Measurements from ENCODE around the gene NDN.
"Not testable (repeated sequence)": the region's sequence is repeated elsewhere in the genome, so short reads cannot be mapped to it uniquely, and the experiment has no call there.

Gene NDN, protein sequence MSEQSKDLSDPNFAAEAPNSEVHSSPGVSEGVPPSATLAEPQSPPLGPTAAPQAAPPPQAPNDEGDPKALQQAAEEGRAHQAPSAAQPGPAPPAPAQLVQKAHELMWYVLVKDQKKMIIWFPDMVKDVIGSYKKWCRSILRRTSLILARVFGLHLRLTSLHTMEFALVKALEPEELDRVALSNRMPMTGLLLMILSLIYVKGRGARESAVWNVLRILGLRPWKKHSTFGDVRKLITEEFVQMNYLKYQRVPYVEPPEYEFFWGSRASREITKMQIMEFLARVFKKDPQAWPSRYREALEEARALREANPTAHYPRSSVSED

DNA sequence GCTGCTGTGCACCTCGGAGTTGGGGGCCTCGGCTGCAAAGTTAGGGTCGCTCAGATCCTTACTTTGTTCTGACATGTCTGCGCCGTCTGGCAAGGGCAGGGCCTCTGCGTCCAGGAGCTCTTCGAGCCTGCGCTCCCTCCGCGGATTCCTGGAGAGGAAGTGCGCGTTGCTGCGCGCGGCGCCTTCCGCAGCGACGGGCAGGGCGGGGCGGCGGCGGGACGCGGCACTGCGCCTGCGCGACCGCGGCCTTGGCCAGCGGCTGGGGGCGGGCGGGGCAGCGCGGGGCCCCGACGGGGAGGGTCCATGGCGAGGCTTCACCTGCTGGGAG, at the start of gene NDN:
TSS of gene NDN (minus strand) at position 163 of the 328 bp plus-strand sequence. CDS start at position 75, 88 bp downstream.
- DNase-seq, result no peak

DNA sequence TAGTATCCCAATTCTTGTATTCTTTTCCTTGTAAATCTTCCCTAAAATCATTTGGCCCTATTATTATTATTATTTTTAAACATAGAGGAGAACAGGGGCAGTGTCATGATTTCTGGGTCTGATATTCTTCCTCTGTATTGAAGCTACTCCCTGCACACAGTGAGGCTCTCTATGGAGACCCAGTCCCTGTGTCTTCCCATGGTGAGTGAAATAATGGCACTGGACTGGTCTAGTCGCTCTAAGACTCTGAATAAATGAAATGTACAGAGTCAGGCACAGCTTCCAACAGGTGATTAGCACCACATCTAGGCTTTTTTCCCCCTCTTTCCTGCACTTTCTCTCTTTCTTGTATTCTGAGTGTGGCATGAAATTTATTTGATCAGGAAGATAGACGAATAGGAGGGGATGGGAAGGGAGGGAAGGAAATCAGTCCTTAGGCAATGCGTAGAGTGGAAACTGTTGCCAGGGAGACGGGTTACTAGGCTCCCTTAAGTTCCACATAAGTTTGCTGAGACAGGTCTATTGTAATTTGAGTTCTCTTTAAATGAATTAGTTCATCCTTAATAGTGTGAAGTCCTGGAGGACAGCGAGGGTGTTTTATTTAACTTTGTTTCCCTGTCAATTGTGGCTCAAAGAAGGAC, 49.0 kb upstream of the NDN start:
- no peak for DNase-seq

DNA sequence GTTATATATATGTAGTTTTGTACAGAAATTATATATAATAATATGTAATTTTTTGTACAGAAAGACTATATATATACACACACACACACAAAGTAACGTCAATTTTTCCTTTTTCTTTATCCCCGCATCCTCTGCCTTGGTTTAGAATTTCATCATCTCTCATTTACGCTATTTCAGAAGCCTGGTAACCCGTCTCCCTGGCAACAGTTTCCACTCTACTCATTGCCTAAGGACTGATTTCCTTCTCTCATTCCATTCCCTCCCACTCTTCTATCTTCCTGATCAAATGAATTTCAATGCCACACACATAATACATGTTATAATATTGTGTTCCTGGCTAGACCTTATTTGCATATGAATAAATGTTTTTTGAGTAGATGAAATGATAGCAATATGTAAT, 47.8 kb upstream of the NDN start:
- no peak for DNase-seq

DNA sequence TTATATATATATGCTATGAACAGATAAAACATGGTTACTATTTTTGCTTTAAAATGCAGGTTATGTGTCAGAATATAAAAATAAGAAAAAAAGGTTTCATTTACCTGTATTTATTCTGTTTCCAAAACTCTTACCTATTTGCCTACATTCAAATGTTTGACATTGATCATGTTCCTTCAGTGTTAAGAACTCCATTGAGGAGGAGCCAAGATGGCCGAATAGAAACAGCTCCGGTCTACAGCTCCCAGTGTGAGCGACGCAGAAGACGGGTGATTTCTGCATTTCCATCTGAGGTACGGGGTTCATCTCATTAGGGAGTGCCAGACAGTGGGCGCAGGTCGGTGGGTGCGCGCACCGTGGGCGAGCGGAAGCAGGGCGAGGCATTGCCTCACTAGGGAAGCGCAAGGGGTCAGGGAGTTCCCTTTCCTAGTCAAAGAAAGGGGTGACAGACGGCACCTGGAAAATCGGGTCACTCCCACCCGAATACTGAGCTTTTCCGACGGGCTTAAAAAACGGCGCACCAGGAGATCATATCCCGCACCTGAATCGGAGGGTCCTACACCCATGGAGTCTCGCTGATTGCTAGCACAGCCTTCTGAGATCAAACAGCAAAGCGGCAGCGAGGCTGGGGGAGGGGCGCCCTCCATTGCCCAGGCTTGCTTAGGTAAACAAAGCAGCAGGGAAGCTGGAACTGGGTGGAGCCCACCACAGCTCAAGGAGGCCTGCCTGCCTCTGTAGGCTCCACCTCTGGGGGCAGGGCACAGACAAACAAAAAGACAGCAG, 27.0 kb upstream of the NDN start:
- not testable (repeated sequence) for DNase-seq

DNA sequence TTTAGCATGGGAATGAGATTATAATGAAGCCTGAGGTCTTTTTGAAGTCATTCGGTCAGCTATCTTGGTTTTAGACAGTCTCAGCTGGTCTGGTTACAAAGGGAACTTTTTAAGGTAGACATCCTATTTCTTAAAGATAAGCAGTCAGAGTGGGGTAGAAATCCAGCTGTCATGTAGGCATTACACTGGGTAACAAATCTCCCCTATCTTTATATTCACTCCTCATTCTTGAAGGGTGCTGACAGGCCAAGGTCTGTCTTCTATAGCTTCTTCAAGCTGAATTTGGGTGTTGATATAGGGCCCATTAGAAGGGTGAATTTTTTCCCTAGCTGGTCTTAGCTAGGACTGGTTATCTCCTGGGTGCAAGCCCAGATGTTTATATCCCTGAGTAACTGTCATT, 21.2 kb upstream of the NDN start:
- no peak for DNase-seq

DNA sequence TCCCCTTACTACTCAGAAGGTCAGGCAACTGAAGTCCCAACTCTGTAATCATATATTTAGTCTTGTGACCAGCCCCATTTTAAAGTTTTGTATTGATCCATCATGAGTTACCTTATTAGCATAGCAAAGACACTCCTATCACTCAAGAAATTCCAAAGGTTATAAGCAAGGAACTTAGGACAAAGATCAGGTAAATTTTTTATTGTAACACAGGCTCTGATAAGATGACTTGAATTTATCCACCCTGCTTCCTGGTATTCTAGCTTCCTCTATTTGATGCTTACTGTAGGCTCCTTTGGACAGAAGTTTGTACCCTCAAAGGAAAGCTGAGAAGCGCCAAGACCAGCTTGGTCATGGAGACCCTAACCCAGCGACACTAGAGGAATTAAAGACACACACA, 8.2 kb upstream of the NDN start:
- DNase-seq, result no peak

DNA sequence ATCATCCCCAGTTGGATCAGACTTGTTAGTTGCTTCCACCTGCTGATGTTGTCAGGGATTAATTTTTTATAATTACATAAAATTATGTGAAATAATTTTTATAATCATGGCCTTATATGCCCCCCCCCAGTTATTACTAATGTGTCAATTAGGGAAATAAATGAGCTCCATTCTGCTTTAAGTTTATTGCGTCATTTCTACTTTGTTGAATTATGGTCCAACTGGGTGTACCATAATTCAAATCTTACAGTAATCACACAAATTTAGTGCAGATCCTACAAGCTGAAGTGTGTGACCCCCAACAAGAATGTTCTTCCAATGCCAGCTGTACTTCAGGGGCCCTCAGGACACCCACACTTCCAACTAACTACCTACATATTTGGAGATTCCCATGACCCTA, 7.5 kb upstream of the NDN start:
- no peak for DNase-seq

DNA sequence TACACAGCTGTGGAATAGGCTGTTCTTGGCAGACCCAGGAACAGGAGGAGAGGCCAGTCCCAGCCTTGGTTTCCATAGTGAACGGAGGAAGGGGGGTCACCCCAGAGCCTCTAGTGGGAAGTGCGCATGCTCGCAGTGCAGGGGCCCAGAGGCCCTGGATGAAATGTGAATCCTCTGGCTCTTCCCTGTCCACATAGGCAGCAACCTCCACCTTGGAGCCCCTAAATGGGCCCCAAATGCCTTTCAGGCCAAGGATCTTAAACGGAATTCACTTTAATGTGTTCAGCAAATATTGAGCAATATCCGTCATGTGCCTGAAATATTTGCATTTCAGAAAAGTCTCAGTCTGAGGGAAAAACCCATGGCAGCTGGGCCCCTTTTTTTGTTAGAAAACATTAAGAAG, 3.3 kb upstream of the NDN start:
- no peak for DNase-seq

DNA sequence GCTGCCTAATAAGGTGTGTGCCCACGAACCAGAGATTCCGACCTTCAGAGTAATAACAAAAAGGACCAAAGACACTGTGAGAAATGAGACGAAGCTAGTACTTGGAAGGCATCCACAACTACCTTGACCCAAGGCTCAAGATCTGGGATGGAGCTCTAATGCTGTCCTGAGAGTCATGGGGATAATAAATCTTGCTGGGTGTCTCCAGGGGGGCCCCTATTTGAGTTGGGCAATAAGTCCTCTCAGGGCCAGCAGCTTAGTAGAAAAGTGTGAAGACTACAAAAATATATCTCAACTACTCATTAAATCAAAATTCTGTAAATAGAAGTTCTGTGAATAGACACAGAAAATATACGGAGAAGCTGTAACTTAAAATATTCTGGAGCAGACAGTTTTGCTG, 2.9 kb upstream of the NDN start:
- DNase-seq, result no peak

DNA sequence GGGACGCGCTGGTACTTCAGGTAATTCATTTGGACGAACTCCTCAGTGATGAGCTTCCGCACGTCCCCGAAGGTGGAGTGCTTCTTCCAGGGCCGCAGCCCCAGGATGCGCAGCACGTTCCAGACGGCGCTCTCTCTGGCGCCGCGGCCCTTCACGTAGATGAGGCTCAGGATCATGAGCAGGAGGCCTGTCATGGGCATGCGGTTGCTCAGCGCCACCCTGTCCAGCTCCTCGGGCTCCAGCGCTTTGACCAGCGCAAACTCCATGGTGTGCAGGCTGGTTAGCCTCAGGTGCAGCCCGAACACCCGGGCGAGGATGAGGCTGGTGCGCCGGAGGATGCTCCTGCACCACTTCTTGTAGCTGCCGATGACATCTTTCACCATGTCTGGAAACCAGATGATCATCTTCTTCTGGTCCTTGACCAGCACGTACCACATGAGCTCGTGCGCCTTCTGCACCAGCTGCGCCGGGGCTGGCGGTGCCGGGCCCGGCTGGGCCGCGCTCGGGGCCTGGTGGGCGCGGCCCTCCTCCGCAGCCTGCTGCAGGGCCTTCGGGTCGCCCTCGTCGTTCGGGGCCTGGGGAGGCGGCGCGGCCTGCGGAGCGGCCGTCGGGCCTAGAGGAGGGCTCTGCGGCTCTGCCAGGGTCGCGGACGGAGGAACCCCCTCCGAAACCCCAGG, 501 bp downstream of the NDN start:
- DNase-seq, result no peak

DNA sequence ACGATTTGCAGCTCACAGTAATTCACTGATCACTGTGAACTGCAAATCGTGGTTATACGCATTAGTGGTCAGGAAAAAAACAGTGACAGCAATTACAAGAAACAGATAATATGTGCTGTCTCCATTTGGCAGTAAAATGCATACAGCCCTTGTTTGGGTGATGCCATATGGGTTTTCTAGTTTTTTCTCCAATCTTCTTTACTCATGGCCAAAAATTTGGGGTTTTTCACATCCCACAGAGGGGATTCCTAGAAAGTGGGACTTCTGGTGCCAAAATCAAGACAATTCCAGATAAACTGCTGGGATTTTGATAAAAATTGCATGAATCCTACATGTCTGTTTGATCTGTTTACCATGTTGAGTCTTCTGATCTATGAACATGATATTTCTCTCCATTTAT, 15.6 kb downstream of the NDN start:
- DNase-seq, result no peak

DNA sequence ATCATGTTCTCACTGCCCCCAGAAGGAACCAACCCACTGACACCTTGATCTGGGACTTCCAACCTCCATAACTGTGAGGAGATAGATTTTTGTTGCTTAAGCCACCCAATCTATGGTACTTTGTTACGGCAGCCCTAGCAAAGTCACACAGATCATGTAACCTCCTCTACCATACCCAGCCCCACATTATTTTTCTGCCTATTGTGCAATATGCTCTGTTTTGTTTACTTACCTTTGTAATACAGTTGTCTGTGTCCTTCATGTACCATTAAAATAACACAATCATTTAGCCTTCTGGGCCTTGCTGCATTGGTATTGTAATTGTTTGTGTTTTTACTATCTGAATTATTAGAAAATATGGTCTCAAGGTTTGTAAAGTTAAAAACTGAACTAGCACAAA, 16.1 kb downstream of the NDN start:
- DNase-seq, result no peak

DNA sequence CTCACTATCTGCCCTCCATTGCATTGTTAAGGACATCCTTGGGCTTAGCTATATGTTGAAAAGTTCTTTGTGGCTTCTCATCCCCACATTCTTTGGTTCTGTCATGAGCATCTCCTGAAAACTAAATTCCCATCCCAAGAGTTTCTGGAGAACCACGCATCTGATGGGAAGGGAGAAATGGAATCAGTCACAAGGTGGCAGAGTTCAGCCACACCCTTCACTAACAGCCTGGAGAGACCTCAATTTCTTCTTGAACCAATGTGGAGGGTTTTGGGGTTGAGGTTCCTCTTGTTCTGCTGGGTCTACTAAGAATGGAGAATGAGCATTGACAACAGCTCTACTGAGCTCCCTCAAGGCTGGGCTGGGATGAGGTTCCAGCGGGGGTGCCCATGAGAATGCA, 23.9 kb downstream of the NDN start:
- no peak for DNase-seq

DNA sequence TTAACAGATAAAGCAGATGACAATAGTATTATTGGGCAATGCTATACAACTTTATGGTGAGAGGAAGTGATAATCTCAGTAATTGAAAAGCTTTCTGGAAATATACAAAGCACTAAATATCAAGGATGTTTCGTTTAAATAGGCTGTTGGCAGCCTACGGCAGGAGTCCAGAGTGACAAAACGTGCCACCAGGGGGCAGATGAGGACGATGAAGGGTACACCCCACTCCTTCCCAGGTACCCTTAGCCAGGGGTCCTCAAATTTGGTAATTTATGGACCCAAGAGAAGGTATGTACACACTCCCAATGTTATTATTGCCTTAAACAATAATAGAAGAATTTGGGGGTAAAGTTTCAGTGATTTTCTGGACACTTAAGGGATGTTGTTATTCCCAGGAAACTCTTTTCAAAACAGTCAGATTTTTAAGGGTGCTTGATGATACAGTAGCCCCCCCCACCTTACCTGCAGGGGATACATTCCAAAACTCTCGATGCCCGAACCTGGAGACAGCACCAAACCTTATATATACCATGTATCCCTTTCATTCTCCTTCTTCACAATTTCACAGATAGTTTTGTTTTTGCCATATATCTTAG, 38.1 kb downstream of the NDN start:
- DNase-seq, result no peak

DNA sequence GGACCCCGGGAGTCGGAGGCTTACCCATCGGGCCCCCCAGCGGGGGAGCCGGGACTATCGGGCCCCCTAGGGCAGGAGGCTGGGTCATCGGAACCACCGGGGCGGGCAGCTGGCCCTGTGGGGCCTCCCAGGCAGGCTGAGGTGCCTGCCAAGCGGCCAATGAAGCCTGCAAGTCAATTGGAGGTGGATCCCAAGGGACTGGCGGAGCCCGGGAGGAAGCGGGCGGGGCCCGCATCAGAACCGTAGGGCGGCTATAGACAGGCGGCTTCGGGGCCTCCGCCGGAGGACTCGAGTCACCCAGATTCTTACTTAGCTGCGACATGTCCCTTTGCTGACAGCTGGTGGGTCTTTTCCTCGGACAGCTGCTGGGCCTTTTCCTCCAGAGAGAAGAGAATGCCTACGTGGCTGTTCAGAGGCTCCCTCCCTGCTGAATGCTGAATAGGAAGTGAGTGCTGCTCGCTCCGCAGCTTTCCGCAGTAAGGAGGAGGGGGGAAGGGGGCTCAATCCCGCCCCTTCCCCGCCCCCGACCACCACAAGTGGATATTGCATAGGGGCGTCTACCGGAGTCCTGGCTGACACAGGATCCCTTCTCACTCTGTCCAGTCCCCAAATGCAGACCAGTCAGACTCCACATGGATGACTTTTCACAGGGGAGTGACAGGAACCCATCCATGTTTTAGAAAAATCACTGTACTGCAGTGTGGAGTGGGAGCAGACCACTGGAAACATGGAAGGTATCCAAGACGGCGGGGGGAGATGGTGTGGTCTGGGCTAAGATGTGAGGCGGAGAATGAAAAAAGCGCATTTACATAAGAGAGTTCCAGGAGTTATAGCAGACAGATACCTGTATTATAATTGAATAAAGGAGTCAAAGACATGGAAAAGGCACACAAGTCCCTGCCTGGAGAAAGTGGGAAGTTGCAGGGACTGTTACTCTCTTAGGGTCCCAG, 39.4 kb downstream of the NDN start, which contains the start of gene MAGEL2:
TSS of gene MAGEL2 (minus strand) at position 447 of the 950 bp plus-strand sequence. CDS start at position 322, 125 bp downstream.
- no peak for DNase-seq

DNA sequence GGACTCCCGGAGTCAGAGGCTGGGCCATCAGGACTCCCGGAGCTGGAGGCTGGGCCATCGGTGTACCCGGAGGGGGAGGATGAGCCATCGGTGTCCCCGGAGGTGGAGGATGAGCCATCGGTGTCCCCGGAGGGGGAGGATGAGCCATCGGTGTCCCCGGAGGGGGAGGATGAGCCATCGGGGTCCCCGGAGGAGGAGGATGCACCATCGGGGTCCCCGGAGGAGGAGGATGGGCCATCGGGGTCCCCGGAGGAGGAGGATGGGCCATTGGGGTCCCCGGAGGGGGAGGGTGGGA, 40.2 kb downstream of the NDN start:
- no peak for DNase-seq

DNA sequence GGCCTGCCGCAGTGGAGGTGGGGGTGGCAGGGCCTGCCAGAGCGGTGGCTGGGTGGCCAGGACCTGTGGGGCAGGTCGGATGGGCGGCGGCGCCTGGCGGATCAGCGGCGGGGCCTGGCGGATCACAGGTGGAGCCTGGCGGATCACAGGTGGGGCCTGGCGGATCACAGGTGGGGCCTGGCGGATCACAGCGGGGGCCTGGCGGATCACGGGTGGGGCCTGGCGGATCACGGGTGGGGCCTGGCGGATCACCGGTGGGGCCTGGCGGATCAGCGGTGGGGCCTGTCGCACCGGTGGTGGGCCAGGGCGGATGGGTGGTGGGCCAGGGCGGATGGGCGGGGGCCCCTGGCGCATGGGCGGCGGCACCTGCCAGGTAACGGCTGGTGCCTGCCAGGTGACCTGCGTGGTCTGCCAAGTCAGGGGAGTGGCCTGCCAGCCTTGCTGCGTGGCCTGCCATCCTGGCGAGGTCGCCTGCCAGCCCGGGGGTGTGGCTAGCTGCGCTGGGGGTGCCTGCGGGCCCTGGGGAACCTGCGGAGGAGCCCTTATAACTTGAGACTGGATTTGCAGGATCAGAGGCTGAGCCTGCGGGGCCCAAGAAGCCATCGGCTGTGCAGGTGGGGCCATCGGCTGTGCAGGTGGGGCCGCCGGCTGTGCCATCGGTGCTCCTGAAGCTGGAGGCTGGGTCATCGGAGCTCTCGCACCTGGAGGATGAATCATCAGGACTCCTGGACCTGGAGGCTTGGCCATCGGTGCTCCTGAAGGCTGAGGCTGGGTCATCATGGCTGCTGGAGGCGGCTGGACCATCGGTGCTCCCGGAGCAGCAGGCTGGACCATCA, 40.7 kb downstream of the NDN start:
- no peak for DNase-seq

DNA sequence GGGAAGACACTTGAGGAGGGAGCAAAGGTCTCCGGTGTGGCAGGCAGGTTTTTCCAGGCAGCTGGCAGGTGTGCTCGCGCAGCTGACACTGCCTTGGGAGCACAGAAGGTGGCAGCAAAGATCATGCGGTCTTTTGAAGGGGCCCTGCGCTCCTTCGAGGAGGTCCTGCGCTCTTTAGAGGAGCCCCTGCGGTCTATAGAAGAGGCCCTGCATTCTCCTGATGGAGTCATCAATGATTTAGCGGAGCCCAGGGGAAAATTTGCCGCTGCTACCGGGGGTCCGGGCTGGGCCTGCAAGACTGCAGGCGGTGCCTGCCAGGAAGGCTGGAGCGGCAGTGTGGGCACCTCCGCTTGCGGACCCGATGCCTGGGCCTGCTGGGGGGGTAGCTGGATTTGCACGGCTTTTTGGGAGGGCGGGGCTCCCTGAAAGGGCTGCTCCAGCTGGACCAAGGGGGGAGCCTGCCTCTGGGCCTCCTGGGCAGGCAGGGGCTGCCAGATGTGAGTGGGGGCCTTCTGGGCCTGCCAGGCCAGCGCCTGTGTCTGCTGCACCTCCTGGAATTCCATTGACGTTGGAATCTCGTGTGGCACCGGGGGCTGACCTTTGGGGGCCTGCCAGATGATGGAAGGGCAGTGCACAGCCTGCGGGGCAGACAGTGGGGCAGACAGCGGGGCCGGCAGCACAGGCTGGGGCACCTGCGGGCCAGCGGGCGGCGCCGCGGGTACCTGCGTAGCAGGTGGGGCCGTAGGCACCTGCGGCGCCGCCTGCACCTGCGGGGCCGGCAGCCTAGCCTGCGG, 41.5 kb downstream of the NDN start:
- DNase-seq, result no peak

DNA sequence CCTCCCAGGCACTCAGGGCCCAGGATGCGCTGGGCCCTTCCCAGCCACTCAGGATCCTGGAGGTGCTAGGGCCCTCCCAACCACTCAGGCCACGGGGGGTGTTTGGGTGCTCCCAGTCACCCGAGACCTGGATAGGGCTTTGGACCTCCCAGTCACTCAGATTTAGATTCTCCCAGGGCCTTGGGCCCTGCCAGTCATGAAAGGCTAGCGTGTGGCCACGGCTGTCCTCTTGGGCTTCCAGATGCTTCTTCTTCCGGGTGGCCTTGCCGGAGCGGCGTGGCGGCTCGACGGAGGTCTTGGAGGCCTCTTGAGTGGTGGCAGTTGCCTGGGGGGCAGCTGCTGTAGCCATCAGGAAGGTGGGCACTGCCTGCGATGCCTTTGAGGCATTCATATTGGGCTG, 42.3 kb downstream of the NDN start:
- DNase-seq, result no peak

DNA sequence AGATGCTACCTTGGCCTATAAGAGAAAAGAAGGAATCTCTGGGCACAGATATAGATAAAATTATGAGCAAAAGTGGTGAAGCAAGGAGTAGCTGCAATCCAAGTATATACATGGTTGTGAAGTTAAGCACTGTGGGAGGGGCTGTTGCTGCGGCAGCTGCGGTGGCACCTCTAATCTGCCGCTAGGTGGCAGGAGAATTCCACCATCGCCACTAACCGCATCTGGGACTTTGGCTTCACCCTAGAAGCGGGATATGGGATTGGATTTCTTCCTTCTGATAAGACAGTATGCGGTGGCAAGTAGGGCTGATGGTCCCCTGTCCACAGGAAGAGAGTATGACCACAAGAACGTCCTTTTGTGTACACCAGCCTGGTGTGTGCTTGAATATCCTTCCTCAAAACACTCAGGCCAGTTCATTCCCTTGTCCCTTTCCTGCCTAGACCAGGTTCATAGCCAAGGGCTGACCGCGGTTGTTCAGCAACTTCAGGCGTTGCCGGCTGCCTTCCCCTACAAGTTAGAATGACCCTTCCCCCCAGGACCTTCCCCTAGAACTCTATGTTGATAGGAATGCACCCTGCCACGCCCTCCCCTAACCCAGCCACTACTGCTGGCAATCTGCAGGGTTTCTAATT, 44.6 kb downstream of the NDN start:
- DNase-seq, result no peak
